ENCODE data around the gene XAF1.
"Not testable (repeated sequence)": the region's sequence is repeated elsewhere in the genome, so short reads cannot be mapped to it uniquely, and the experiment has no call there.

Gene XAF1

DNA sequence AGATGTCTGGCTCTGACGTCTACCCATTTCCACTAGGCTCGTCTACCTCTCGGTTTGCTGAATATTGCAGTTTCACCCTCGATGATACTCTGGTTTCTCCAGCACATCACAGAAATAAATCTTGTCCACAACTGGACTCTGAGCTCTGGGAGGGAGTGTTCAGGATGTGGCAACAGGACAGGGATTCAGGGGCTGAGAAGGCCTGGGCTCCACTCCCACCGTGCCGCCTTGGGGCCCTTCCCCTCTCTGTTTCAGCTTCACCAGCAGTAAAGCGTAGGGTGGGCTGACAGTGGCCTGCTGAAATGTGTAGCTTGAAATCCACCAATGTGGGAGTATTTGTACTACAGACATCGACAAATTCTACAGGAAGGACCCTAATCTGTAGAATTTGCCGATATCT, 55.7 kb downstream of the XAF1 start:
- no peak for DNase-seq

DNA sequence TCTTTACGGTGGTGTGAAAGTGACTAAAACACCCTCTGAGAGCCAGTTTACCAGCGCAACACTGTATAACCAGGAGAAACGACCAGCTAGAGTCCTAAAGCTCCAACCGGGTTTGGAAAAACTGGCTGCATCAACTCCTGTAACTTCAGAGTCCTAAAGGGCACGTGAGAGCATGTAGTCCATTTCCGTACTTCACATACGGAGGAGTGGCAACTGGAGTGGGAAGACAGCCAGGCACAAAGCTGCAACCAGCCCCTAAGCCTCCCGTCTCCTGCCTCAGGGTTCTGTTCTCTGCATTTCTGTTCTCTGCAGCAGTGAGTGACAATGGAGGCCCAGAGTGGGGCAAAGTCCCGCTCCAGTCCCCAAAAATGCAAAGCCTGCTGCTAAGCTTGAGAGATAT, 56.4 kb downstream of the XAF1 start:
- no peak for DNase-seq

DNA sequence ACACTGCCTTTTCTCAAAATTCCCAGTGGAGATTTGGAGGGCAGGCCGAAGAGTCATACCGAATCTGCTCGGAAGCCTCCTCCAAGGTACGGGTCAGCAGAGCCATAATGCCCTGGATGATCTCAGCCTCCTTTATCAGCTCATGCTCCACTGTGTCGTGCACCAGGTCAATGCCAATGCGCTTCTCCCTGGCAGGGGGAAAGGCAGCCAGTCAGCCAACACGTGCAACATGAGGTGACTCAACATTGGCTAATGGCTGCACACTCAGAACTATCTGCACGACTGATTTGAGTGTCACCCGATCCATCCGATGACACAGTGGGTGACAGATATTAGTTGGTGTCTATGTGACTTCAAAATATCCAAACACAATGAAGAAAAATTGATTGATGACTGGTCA, 59.9 kb downstream of the XAF1 start:
- DNase-seq = no peak

DNA sequence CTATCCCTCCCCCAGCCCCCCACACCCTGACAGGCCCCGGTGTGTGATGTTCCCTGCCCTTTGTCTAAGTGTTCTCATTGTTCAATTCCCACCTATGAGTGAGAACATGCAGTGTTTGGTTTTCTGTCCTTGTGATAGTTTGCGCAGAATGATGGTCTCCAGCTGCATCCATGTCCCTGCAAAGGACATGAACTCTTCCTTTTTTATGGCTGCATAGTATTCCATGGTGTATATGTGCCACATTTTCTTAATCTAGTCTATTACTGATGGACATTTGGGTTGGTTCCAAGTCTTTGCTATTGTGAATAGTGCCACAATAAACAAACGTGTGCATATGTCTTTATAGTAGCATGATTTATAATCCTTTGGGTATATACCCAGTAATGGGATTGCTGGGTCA, 60.5 kb downstream of the XAF1 start:
- not testable (repeated sequence) for DNase-seq

DNA sequence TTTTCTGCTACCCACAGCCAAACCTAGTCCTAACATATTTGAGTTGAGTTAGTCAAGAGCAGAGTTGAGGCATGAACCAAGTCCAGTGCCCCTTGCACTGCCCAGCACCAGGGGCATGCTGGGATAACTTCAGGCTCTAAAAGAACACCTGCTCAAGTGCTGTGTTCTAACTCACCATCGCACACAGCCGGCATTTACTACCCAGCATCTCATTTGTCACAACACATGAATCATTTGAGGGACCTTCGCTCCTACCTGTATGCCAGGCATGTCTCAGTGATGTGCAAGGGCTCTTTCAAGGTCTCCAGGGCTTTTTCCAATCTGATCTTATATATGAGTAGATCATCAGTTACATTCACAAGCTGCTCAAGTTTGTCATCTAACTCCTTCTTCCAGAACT, 63.1 kb downstream of the XAF1 start:
- DNase-seq = no peak

DNA sequence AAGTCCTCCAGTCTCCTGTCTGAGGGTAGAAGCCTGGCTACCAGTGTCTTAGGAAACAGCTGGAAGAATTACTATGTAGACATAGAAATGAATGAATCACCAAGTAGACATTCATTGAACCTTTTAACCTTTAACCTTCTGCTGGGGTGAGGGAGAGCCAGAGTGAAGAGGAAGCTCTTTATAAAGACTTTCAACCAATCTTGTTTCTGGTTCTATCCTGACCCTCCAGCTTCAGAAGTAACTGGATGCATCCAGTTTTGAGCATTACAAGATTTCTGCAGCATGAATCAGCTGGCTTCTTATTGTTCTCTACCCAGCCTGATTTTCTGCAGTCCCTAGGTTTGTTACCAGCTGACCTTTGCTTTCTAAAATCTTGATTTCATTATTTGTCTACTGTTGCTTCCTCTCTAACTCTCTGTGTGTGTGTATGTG, 67.2 kb downstream of the XAF1 start:
- DNase-seq = no peak

Data from fibroblast of skin of scalp (primary cell).